DND-41 (cell line): ENCODE data around the gene TAS1R3.

Experiments
- ATAC-seq: fragments of 200-7000 bp; cut with Tn5 transposase; 3 replicates; pipeline ENCODE4 v1.9.1; 2021; ENCODE audit warnings: low read depth; ENCODE audit not compliant: insufficient read depth
- DNase-seq: peaks from one replicate; pipeline ENCODE4 v3.0.0-alpha.2; 2020
- H2AFZ ChIP-seq: 2 replicates; pipeline ENCODE4 v1.6.0; 2012; ENCODE audit warnings: low read depth, low read length
- H3K27ac ChIP-seq: 2 replicates; pipeline ENCODE4 v1.5.1; 2012; ENCODE audit warnings: low read length, inconsistent platforms
- H3K27me3 ChIP-seq: fragments of 200-600 bp; sonication (generic); 2 replicates; pipeline ENCODE4 v1.6.0; 2012; ENCODE audit warnings: low read length, mild to moderate bottlenecking, inconsistent platforms; ENCODE audit not compliant: insufficient read depth, poor library complexity
- H3K36me3 ChIP-seq: 2 replicates; pipeline ENCODE4 v1.5.1; 2012; ENCODE audit warnings: low read length, inconsistent platforms; ENCODE audit not compliant: insufficient read depth
- H3K4me1 ChIP-seq: 2 replicates; pipeline ENCODE4 v1.5.1; 2012; ENCODE audit warnings: mild to moderate bottlenecking, low read length; ENCODE audit not compliant: insufficient read depth
- H3K4me2 ChIP-seq: 2 replicates; pipeline ENCODE4 v1.6.0; 2012; ENCODE audit warnings: mild to moderate bottlenecking, moderate library complexity, low read length, inconsistent platforms; ENCODE audit not compliant: insufficient read depth
- H3K4me3 ChIP-seq, 2 experiments: fragments of 200-600 bp in 1 of 2; shearing (Covaris generic) in 1 of 2; 2 replicates each; pipeline ENCODE4 v1.5.1; 2012 to 2016; ENCODE audit warnings: inconsistent platforms in 2 of 2, low read length in 2 of 2, mild to moderate bottlenecking in 2 of 2, low read depth in 1 of 2, moderate library complexity in 1 of 2
- H3K79me2 ChIP-seq: 2 replicates; pipeline ENCODE4 v1.6.0; 2012; ENCODE audit warnings: low read length, inconsistent platforms; ENCODE audit not compliant: insufficient read depth
- H3K9ac ChIP-seq: 2 replicates; pipeline ENCODE4 v1.6.0; 2012; ENCODE audit warnings: low read depth, mild to moderate bottlenecking, inconsistent platforms, low read length, moderate library complexity
- H3K9me3 ChIP-seq: 2 replicates; pipeline ENCODE4 v1.5.1; 2012; ENCODE audit warnings: low read length, moderate library complexity, mild to moderate bottlenecking, inconsistent platforms; ENCODE audit not compliant: insufficient read depth, severe bottlenecking
- H4K20me1 ChIP-seq: 2 replicates; pipeline ENCODE4 v1.6.0; 2012; ENCODE audit warnings: low read length; ENCODE audit not compliant: insufficient read depth
- CTCF ChIP-seq: IDR thresholded peaks from 2 replicates; pipeline ENCODE4 v1.5.1; 2012; ENCODE audit warnings: borderline replicate concordance, low read length, moderate library complexity, mild to moderate bottlenecking; ENCODE audit not compliant: poor library complexity, severe bottlenecking; ENCODE audit errors: extremely low read depth
- EZH2 ChIP-seq: IDR thresholded peaks from 3 replicates; pipeline ENCODE4 v1.6.1; 2012; ENCODE audit warnings: borderline replicate concordance, low read depth, mild to moderate bottlenecking, moderate library complexity, low read length, inconsistent platforms; ENCODE audit not compliant: severe bottlenecking

The TAS1R3 gene

GRCh38 chr1:1295154-1295923 is 35.7 kb upstream of the TAS1R3 start:
- Histone ChIP-seq H3K27ac (no peak overlapping the region), H3K36me3 (peaks cover 16% of the 10 kb centered on the region; the same call in 1 of the 2 replicates), H3K9me3 (no peaks in the 10 kb centered on the region), H3K79me2 (no peaks in the 10 kb centered on the region), H3K27me3 (no peaks in the 10 kb centered on the region), H2AFZ (no peak overlapping the region), H3K4me2 (no peak overlapping the region), H3K4me1 (no peaks in the 10 kb centered on the region), H3K4me3 (no peak overlapping the region), H4K20me1 (peaks cover 32% of the 10 kb centered on the region), H3K9ac (no peak overlapping the region)
- no peak for DNase-seq
- ATAC-seq = no peak
- TF ChIP-seq EZH2 = no peak
- no peak for TF ChIP-seq CTCF

GRCh38 chr1:1296070-1297061 is 34.7 kb upstream of the TAS1R3 start:
- no peaks in the 10 kb centered on the region for H3K27me3 ChIP-seq

GRCh38 chr1:1297802-1298424 is 33.2 kb upstream of the TAS1R3 start:
- no peaks in the 10 kb centered on the region for H3K9me3 ChIP-seq
- no peak overlapping the region for H3K27ac ChIP-seq
- H3K4me2 ChIP-seq = no peak overlapping the region
- DNase-seq (no peak), ATAC-seq (no peak)
- no peaks in the 10 kb centered on the region for H3K27me3 ChIP-seq
- H3K4me1 ChIP-seq = no peaks in the 10 kb centered on the region
- no peak overlapping the region for H2AFZ ChIP-seq
- 0 out of 2 replicates have a peak, but pooled peaks cover under 1% of the 10 kb centered on the region for H3K79me2 ChIP-seq
- no peak overlapping the region for H3K4me3 ChIP-seq
- H3K36me3 ChIP-seq = peaks cover 16% of the 10 kb centered on the region; the same call in 1 of the 2 replicates
- H3K9ac ChIP-seq = no peak overlapping the region
- TF ChIP-seq EZH2 = no peak
- TF ChIP-seq CTCF = no peak
- H4K20me1 ChIP-seq = peaks cover 46% of the 10 kb centered on the region

More at GRCh38 chr1:1296070-1297061, 34.7 kb upstream of the TAS1R3 start:
- H3K9me3 ChIP-seq = no peaks in the 10 kb centered on the region
- H3K9ac ChIP-seq = no peak overlapping the region
- no peak overlapping the region for H3K27ac ChIP-seq
- no peaks in the 10 kb centered on the region for H3K79me2 ChIP-seq
- no peak overlapping the region for H2AFZ ChIP-seq
- no peaks in the 10 kb centered on the region for H3K4me1 ChIP-seq
- no peak for DNase-seq
- H3K36me3 ChIP-seq = peaks cover 16% of the 10 kb centered on the region; the same call in 1 of the 2 replicates
- H4K20me1 ChIP-seq = peaks cover 34% of the 10 kb centered on the region
- H3K4me3 ChIP-seq = no peak overlapping the region
- TF ChIP-seq CTCF (no peak), EZH2 (no peak)
- no peak for ATAC-seq
- no peak overlapping the region for H3K4me2 ChIP-seq
